Glutamatergic neuron (in vitro differentiated cells): Measurements from ENCODE around the gene OR2T6. TPM values are rescaled to one million over a fixed set of nuclear protein-coding genes. Genes with fewer than 3 reads are reported as not detected.
"Not testable (repeated sequence)": the region's sequence is repeated elsewhere in the genome, so short reads cannot be mapped to it uniquely, and the experiment has no call there.

Source experiments
- DNase-seq: peaks from one replicate; pipeline ENCODE4 v3.0.0; 2022
- H3K27ac Mint-ChIP-seq: one replicate; pipeline ENCODE4 v1.8.0; 2020; ENCODE audit warnings: mild to moderate bottlenecking, mixed read lengths, inconsistent platforms; ENCODE audit not compliant: unreplicated experiment
- H3K27me3 Mint-ChIP-seq: one replicate; pipeline ENCODE4 v1.8.0; 2020; ENCODE audit warnings: mild to moderate bottlenecking, moderate library complexity, mixed read lengths, inconsistent platforms; ENCODE audit not compliant: unreplicated experiment
- H3K36me3 Mint-ChIP-seq: one replicate; pipeline ENCODE4 v1.8.0; 2020; ENCODE audit warnings: mild to moderate bottlenecking, mixed read lengths, inconsistent platforms; ENCODE audit not compliant: unreplicated experiment
- H3K4me1 Mint-ChIP-seq: one replicate; pipeline ENCODE4 v1.8.0; 2020; ENCODE audit warnings: mild to moderate bottlenecking, low read depth, mixed read lengths, inconsistent platforms; ENCODE audit not compliant: unreplicated experiment
- H3K4me3 Mint-ChIP-seq: one replicate; pipeline ENCODE4 v1.8.0; 2020; ENCODE audit warnings: mild to moderate bottlenecking, mixed read lengths, inconsistent platforms; ENCODE audit not compliant: unreplicated experiment
- H3K9me3 Mint-ChIP-seq: one replicate; pipeline ENCODE4 v1.8.0; 2020; ENCODE audit warnings: mild to moderate bottlenecking, moderate library complexity, mixed read lengths, inconsistent platforms; ENCODE audit not compliant: unreplicated experiment
- CTCF ChIP-seq: fragments of 200-600 bp; sonication (generic); IDR thresholded peaks from one replicate; pipeline ENCODE4 v1.5.0; 2021; ENCODE audit not compliant: partially characterized antibody, unreplicated experiment
- total RNA-seq: library from RNA; stranded (reverse); fragmentation: NEBNext Ultra II Directional; extraction: Animal tissue kit (Norgen Biotek cat#: 25700); gene quantifications from one replicate; pipeline ENCODE4 v1.2.1, GENCODE V29; 2021; ENCODE audit not compliant: unreplicated experiment

Gene OR2T6
- total RNA-seq, 1 donor from 2014 or later, result not detected

GRCh38 chr1:248416226-248416625 lies 40.7 kb downstream of the OR2T6 start:
- H3K9me3 Mint-ChIP-seq, result peaks cover 8% of the 10 kb centered on the region
- H3K27ac Mint-ChIP-seq, result no peak overlapping the region
- DNase-seq, result no peak
- no peaks in the 10 kb centered on the region for H3K36me3 Mint-ChIP-seq
- H3K4me1 Mint-ChIP-seq, result no peaks in the 10 kb centered on the region
- TF ChIP-seq CTCF, result no peak
- no peaks in the 10 kb centered on the region for H3K27me3 Mint-ChIP-seq
- no peak overlapping the region for H3K4me3 Mint-ChIP-seq

DNA sequence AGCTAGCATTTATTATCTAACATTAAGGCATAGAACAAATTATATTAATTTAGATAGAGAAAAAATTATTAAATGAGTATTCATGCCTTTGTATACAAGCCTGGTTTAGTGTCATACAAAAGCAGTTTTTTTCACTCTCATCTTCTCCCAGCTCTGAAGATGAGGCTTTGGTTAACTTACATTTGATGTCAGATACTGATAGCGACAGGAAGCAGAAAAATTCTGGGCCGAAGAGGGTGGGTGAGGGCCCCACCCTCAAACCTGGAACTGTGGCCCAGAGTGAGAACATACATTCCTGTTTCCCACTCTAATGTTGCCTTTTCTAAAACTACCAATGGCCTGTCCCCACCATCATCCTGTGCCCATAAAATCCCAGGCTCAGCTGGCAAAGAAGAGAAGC lies 42.3 kb downstream of the OR2T6 start:
- peaks cover 12% of the 10 kb centered on the region for H3K9me3 Mint-ChIP-seq

GRCh38 chr1:248421384-248421783 lies 45.8 kb downstream of the OR2T6 start:
- no peaks in the 10 kb centered on the region for H3K4me1 Mint-ChIP-seq
- H3K36me3 Mint-ChIP-seq, result no peaks in the 10 kb centered on the region
- no peak for TF ChIP-seq CTCF
- H3K27ac Mint-ChIP-seq, result no peak overlapping the region
- H3K9me3 Mint-ChIP-seq, result peaks cover 7% of the 10 kb centered on the region
- DNase-seq, result no peak
- no peak overlapping the region for H3K4me3 Mint-ChIP-seq
- H3K27me3 Mint-ChIP-seq, result no peaks in the 10 kb centered on the region

More for the DNA sequence above, 42.3 kb downstream of the OR2T6 start:
- H3K36me3 Mint-ChIP-seq, result no peaks in the 10 kb centered on the region
- no peak for TF ChIP-seq CTCF
- no peak for DNase-seq
- no peak overlapping the region for H3K27ac Mint-ChIP-seq
- H3K4me1 Mint-ChIP-seq, result no peaks in the 10 kb centered on the region
- H3K4me3 Mint-ChIP-seq, result no peak overlapping the region
- H3K27me3 Mint-ChIP-seq, result no peaks in the 10 kb centered on the region

- not testable (repeated sequence) for H3K9me3 Mint-ChIP-seq
These were observed 52.1 kb downstream of the OR2T6 start for GRCh38 chr1:248427526-248428191.

GRCh38 chr1:248428192-248428533 lies 52.6 kb downstream of the OR2T6 start:
- H3K9me3 Mint-ChIP-seq, H3K27ac Mint-ChIP-seq, DNase-seq, H3K27me3 Mint-ChIP-seq, H3K4me3 Mint-ChIP-seq, H3K4me1 Mint-ChIP-seq: not testable (repeated sequence)
- peaks cover 18% of the 10 kb centered on the region for H3K36me3 Mint-ChIP-seq

More at GRCh38 chr1:248427526-248428191, 52.1 kb downstream of the OR2T6 start:
- H3K36me3 Mint-ChIP-seq, result peaks cover 17% of the 10 kb centered on the region
- DNase-seq, H3K27ac Mint-ChIP-seq, H3K4me3 Mint-ChIP-seq, H3K4me1 Mint-ChIP-seq, H3K27me3 Mint-ChIP-seq: not testable (repeated sequence)

DNA sequence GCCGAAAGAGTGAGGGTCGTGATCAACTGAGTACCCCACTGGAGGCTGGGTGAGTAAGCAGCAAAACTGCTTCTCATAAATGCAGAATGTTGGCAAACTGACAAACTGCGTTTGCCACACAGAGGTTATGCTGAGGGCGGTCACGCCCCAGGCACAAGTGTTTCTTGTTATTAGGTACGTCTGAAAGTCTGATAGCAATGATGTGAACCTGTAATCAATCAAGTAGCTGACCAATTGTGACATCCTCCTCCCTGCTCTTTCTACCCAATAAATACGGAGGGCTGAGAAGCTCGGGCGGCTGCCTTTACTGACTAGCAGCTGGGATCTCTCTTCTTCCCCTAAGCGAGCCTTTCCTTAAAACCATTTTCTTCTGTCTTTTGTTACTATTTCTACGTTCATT lies 56.1 kb downstream of the OR2T6 start:
- H3K4me3 Mint-ChIP-seq, H3K27ac Mint-ChIP-seq: not testable (repeated sequence)

DNA sequence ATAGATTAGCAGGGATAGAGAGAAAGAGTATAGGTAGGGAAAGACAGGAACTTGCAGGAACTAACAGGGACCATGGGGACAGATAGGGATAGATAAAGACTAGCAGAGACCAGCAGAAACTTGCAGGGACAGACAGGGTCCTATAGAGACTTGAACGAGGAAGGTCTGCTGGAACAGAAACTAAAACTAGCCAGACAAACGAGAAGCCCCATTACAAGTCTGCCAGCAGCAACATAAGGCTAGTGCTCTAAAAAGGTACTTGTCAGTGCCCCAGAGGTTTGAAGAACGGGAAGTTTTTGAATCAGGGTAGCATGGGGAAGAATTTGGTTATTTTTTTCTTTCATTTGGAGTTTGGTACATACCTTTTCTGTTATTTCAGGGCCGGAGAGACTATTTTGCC lies 56.7 kb downstream of the OR2T6 start:
- not testable (repeated sequence) for H3K9me3 Mint-ChIP-seq, H3K4me3 Mint-ChIP-seq, H3K27ac Mint-ChIP-seq, H3K27me3 Mint-ChIP-seq, H3K4me1 Mint-ChIP-seq, DNase-seq
- H3K36me3 Mint-ChIP-seq, result peaks cover 18% of the 10 kb centered on the region

More for the DNA sequence above, 56.1 kb downstream of the OR2T6 start:
- peaks cover 18% of the 10 kb centered on the region for H3K36me3 Mint-ChIP-seq
- H3K27me3 Mint-ChIP-seq, H3K4me1 Mint-ChIP-seq, DNase-seq, H3K9me3 Mint-ChIP-seq: not testable (repeated sequence)

DNA sequence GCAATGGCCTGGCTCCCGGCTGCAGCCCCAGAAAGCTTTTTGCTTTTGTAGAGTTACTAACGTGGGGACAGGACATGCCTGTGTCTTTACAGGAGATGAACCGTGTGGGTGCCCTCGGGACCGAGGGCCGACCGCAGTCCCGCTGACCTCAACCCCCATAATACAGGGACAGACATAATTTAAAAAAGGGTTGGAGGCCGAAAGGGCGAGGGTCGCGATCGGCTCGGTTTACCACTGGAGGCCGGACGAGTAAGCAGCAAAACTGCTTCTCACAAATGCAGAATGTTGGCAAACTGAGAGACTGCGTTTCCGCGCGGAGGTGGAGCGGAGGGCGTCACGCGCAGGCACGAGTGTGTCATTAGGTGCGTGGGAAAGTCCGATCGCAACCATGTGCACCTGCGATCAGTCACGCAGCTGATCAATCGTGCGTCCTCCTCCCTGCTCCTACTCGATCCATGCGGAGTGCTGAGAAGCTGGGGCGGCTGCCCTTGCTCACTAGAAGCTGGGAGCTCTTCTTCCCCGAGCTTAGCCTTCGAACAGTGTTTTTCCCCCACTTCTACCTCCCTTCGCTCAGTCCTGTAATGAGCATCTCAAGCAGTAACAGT lies 58.4 kb downstream of the OR2T6 start:
- peaks cover 18% of the 10 kb centered on the region for H3K36me3 Mint-ChIP-seq
- H3K27me3 Mint-ChIP-seq, H3K4me3 Mint-ChIP-seq, H3K9me3 Mint-ChIP-seq, DNase-seq, H3K4me1 Mint-ChIP-seq, H3K27ac Mint-ChIP-seq: not testable (repeated sequence)

DNA sequence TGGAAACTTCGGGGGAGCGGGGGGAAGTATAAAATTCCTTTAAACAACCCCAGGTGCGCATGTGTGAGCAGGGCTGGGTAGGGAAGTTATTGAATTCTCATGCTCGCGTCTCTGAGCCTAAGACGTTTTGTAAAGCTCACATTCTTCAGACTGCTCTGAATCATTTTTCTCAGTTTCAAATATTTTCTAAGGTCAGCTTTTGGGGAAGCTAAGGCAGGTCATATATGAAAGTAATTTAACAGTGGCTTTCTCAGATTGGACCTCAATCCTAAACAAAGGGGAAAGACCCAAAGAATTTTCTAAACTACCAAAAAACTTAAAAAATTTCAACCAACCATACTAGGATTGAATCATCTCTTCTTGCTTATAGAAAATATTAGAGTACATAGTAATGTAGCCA lies 59.4 kb downstream of the OR2T6 start:
- not testable (repeated sequence) for H3K4me3 Mint-ChIP-seq, H3K27me3 Mint-ChIP-seq, DNase-seq, H3K9me3 Mint-ChIP-seq, H3K27ac Mint-ChIP-seq, H3K4me1 Mint-ChIP-seq
- H3K36me3 Mint-ChIP-seq, result peaks cover 18% of the 10 kb centered on the region

DNA sequence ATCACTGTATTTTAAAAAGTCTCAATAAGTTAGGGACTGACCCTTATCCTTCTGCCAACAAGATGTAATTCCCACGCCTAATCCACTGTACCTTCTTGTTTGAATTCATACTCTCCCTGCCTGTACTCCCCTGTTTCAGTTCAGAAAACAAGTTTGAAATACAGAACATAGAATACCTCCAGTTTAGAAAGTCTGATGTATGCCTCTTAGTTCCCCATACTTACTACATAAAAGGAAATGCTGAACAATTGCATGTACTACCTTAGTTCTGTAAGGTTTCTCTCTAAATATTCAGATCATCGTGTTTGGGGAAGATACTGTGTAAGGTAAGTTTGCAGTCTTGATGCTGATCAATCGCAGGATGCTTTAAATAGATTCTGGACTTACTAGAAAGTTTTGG lies 60.8 kb downstream of the OR2T6 start:
- not testable (repeated sequence) for DNase-seq, H3K27me3 Mint-ChIP-seq, H3K9me3 Mint-ChIP-seq, H3K27ac Mint-ChIP-seq, H3K4me1 Mint-ChIP-seq, H3K4me3 Mint-ChIP-seq
- H3K36me3 Mint-ChIP-seq, result peaks cover 12% of the 10 kb centered on the region
